WTC11 (cell line): ENCODE data around the gene RAB11FIP3. TPM values are rescaled to one million over a fixed set of nuclear protein-coding genes. Genes with fewer than 3 reads are reported as not detected.
"Not testable (repeated sequence)": the region's sequence is repeated elsewhere in the genome, so short reads cannot be mapped to it uniquely, and the experiment has no call there.

ENCODE experiments used
- ATAC-seq: fragments of 200-7000 bp; cut with Tn5 transposase; 2 replicates; pipeline ENCODE4 v1.10.0; 2021; ENCODE audit warnings: mild to moderate bottlenecking, moderate library complexity
- CTCF ChIA-PET: fragments of 300-600 bp; sonication (Branson Sonifier 250); formaldehyde crosslinking; loops from one replicate; lab custom pipeline; 2021; ENCODE audit warnings: antibody characterized with exemption; lab: Charles Lee
- POLR2A ChIA-PET: fragments of 350-600 bp; sonication (Branson Sonifier 250); formaldehyde crosslinking; loops from one replicate; lab custom pipeline; 2021; ENCODE audit warnings: antibody characterized with exemption; lab: Charles Lee
- DNase-seq: peaks from one replicate; pipeline ENCODE4 v3.0.0; 2021; ENCODE audit warnings: low spot score
- H3K27ac Mint-ChIP-seq: 2 replicates; pipeline ENCODE4 v1.8.0; 2021; ENCODE audit warnings: mixed read lengths
- H3K27me3 Mint-ChIP-seq: 2 replicates; pipeline ENCODE4 v1.8.0; 2021; ENCODE audit warnings: low read depth, mild to moderate bottlenecking, moderate library complexity, mixed read lengths
- H3K36me3 Mint-ChIP-seq: 2 replicates; pipeline ENCODE4 v1.8.0; 2021; ENCODE audit warnings: mixed read lengths
- H3K4me1 Mint-ChIP-seq: 2 replicates; pipeline ENCODE4 v1.8.0; 2022; ENCODE audit warnings: mixed read lengths
- H3K4me3 Mint-ChIP-seq: 2 replicates; pipeline ENCODE4 v1.8.0; 2021; ENCODE audit warnings: mild to moderate bottlenecking, moderate library complexity, mixed read lengths
- H3K9me3 Mint-ChIP-seq: 2 replicates; pipeline ENCODE4 v1.8.0; 2021; ENCODE audit warnings: mixed read lengths
- ATF1 ChIP-seq: sonication (generic); formaldehyde crosslinking; IDR thresholded peaks from 2 replicates; pipeline ENCODE4 v1.8.1; 2023; ENCODE audit warnings: mild to moderate bottlenecking, moderate library complexity, missing genetic modification reagents
- ELF4 ChIP-seq: sonication (generic); formaldehyde crosslinking; IDR thresholded peaks from 2 replicates; pipeline ENCODE4 v1.8.1; 2022; ENCODE audit warnings: low read depth, mild to moderate bottlenecking, moderate library complexity, missing genetic modification reagents
- ERG ChIP-seq: fragments of 250-450 bp; sonication (Bioruptor Pico); IDR thresholded peaks from 2 replicates; pipeline ENCODE4 v1.8.0; 2021; ENCODE audit warnings: mild to moderate bottlenecking
- GABPB1 ChIP-seq: sonication (generic); formaldehyde crosslinking; IDR thresholded peaks from 2 replicates; pipeline ENCODE4 v1.8.1; 2023; ENCODE audit warnings: mild to moderate bottlenecking, missing genetic modification reagents
- GTF2I ChIP-seq: fragments of 250-450 bp; sonication (Bioruptor Pico); conservative IDR thresholded peaks from 2 replicates; pipeline ENCODE4 v1.4.0; 2021; ENCODE audit warnings: mild to moderate bottlenecking
- IRF2 ChIP-seq: sonication (generic); formaldehyde crosslinking; IDR thresholded peaks from 2 replicates; pipeline ENCODE4 v1.8.0; 2022; ENCODE audit warnings: low read depth, missing genetic modification reagents, borderline replicate concordance
- JAZF1 ChIP-seq: fragments of 250-450 bp; sonication (Bioruptor Pico); IDR thresholded peaks from 2 replicates; pipeline ENCODE4 v1.9.0; 2021; ENCODE audit warnings: moderate library complexity, mild to moderate bottlenecking, inconsistent platforms
- MYBL2 ChIP-seq: sonication (generic); formaldehyde crosslinking; IDR thresholded peaks from 2 replicates; pipeline ENCODE4 v1.8.1; 2023; ENCODE audit warnings: mild to moderate bottlenecking, moderate library complexity, missing genetic modification reagents
- NR1H2 ChIP-seq: sonication (generic); formaldehyde crosslinking; IDR thresholded peaks from 2 replicates; pipeline ENCODE4 v1.9.0; 2021; ENCODE audit warnings: mild to moderate bottlenecking, moderate library complexity, missing genetic modification reagents
- NR2C2 ChIP-seq: sonication (generic); formaldehyde crosslinking; IDR thresholded peaks from 2 replicates; pipeline ENCODE4 v1.8.0; 2022; ENCODE audit warnings: mild to moderate bottlenecking, missing genetic modification reagents
- OVOL2 ChIP-seq: fragments of 250-450 bp; sonication (Bioruptor Pico); IDR thresholded peaks from 2 replicates; pipeline ENCODE4 v1.9.0; 2021; ENCODE audit warnings: mild to moderate bottlenecking, borderline replicate concordance
- PRDM15 ChIP-seq: sonication (generic); formaldehyde crosslinking; IDR thresholded peaks from 2 replicates; pipeline ENCODE4 v1.8.0; 2022; ENCODE audit warnings: missing genetic modification reagents
- SMAD3 ChIP-seq: sonication (generic); formaldehyde crosslinking; IDR thresholded peaks from 2 replicates; pipeline ENCODE4 v1.8.0; 2022; ENCODE audit warnings: missing genetic modification reagents, mild to moderate bottlenecking, borderline replicate concordance
- SMAD4 ChIP-seq: sonication (generic); formaldehyde crosslinking; IDR thresholded peaks from 2 replicates; pipeline ENCODE4 v1.8.0; 2022; ENCODE audit warnings: mild to moderate bottlenecking, missing genetic modification reagents
- ZBTB21 ChIP-seq: sonication (generic); formaldehyde crosslinking; IDR thresholded peaks from 2 replicates; pipeline ENCODE4 v1.8.1; 2023; ENCODE audit warnings: mild to moderate bottlenecking, missing genetic modification reagents, borderline replicate concordance
- ZBTB43 ChIP-seq: sonication (generic); formaldehyde crosslinking; IDR thresholded peaks from 2 replicates; pipeline ENCODE4 v1.8.1; 2023; ENCODE audit warnings: mild to moderate bottlenecking, missing genetic modification reagents
- ZNF232 ChIP-seq: sonication (generic); formaldehyde crosslinking; IDR thresholded peaks from 2 replicates; pipeline ENCODE4 v1.8.0; 2022; ENCODE audit warnings: mild to moderate bottlenecking, missing genetic modification reagents
- total RNA-seq: library from RNA; stranded (reverse); gene quantifications from 3 replicates; pipeline ENCODE4 v1.2.3, GENCODE V29; 2021

RAB11FIP3 gene
- total RNA-seq, 1 experiment from 2014 or later = 38.6 TPM

- TF ChIP-seq ZBTB43 (CRISPR knock-in tag) = no peak
- TF ChIP-seq ZBTB21 = no peak
- no peak for TF ChIP-seq GTF2I (CRISPR knock-in tag)
These were observed 80.7 kb downstream of the RAB11FIP3 start (continued) for GRCh38 chr16:506246-506546.

- H3K27me3 Mint-ChIP-seq, H3K4me1 Mint-ChIP-seq, H3K4me3 Mint-ChIP-seq, H3K36me3 Mint-ChIP-seq, POLR2A ChIA-PET, DNase-seq, H3K9me3 Mint-ChIP-seq, ATAC-seq: not testable (repeated sequence)
- CTCF ChIA-PET = interaction anchor here (2.2 kb wide), 1 partner anchor 13 kb away, joined by 6 read pairs; no protein-coding TSS in a partner anchor
- peak overlapping the region; percentile 63 for H3K27ac Mint-ChIP-seq
These were observed 82.1 kb downstream of the RAB11FIP3 start for GRCh38 chr16:507527-507926.

GRCh38 chr16:507996-508395 lies 82.5 kb downstream of the RAB11FIP3 start:
- H3K27me3 Mint-ChIP-seq = no peaks in the 10 kb centered on the region
- POLR2A ChIA-PET = no interaction called here
- H3K9me3 Mint-ChIP-seq = no peaks in the 10 kb centered on the region
- peaks cover 3% of the 10 kb centered on the region; the same call in 1 of the 2 replicates for H3K36me3 Mint-ChIP-seq
- no peak overlapping the region; the same call in 1 of the 2 replicates for H3K27ac Mint-ChIP-seq
- no peak for ATAC-seq
- H3K4me3 Mint-ChIP-seq = no peak overlapping the region
- TF ChIP-seq IRF2 (CRISPR knock-in tag) (no peak), MYBL2 (CRISPR knock-in tag) (no peak), SMAD3 (no peak)
- TF ChIP-seq, all 79 proteins: peak for 0
- no peaks in the 10 kb centered on the region for H3K4me1 Mint-ChIP-seq
- CTCF ChIA-PET = no interaction called here
- no peak for DNase-seq

- Mint-ChIP-seq H3K4me3 (no peak overlapping the region), H3K36me3 (peaks cover 3% of the 10 kb centered on the region; the same call in 1 of the 2 replicates), H3K9me3 (no peaks in the 10 kb centered on the region), H3K27ac (peak overlapping the region; percentile 66; the same call in 1 of the 2 replicates), H3K4me1 (no peaks in the 10 kb centered on the region), H3K27me3 (no peaks in the 10 kb centered on the region)
- TF ChIP-seq GABPB1 (CRISPR knock-in tag) = peak; percentile 67; the same call in 1 of the 2 replicates
- TF ChIP-seq ERG = no peak
- TF ChIP-seq NR2C2 = no peak
- DNase-seq = no peak
- ATAC-seq = no peak
- ChIA-PET POLR2A (interaction anchor here (0.7 kb wide), 1 partner anchor 637 kb away, joined by 3 read pairs; no protein-coding TSS in a partner anchor), CTCF (interaction anchor here (0.9 kb wide), 1 partner anchor 21 kb away, joined by 4 read pairs; no protein-coding TSS in a partner anchor)
These were observed 83.7 kb downstream of the RAB11FIP3 start for GRCh38 chr16:508884-509736.

GRCh38 chr16:510066-510825 lies 84.8 kb downstream of the RAB11FIP3 start:
- no peak overlapping the region for H3K27ac Mint-ChIP-seq
- H3K4me1 Mint-ChIP-seq = no peaks in the 10 kb centered on the region
- ChIA-PET POLR2A (interaction anchor here (0.7 kb wide), 1 partner anchor 636 kb away, joined by 3 read pairs; no protein-coding TSS in a partner anchor), CTCF (interaction anchor here (1.0 kb wide), 1 partner anchor 23 kb away, joined by 3 read pairs; no protein-coding TSS in a partner anchor)
- no peak for ATAC-seq
- no peaks in the 10 kb centered on the region for H3K27me3 Mint-ChIP-seq
- H3K9me3 Mint-ChIP-seq = no peaks in the 10 kb centered on the region
- no peak for DNase-seq
- peaks cover 3% of the 10 kb centered on the region; the same call in 1 of the 2 replicates for H3K36me3 Mint-ChIP-seq
- no peak overlapping the region for H3K4me3 Mint-ChIP-seq
- TF ChIP-seq OVOL2 (no peak), ELF4 (CRISPR knock-in tag) (no peak), NR1H2 (no peak), PRDM15 (no peak), ATF1 (CRISPR knock-in tag) (no peak), IRF2 (CRISPR knock-in tag) (no peak), SMAD4 (CRISPR knock-in tag) (no peak), ZBTB43 (CRISPR knock-in tag) (no peak), JAZF1 (CRISPR knock-in tag) (no peak), ZNF232 (CRISPR knock-in tag) (no peak)
